Calu3 (cell line): ENCODE measurements around the gene NGFR. TPM values are rescaled to one million over a fixed set of nuclear protein-coding genes. Genes with fewer than 3 reads are reported as not detected.
"Not testable (repeated sequence)": the region's sequence is repeated elsewhere in the genome, so short reads cannot be mapped to it uniquely, and the experiment has no call there.

Experiments
- BruUV-seq: library from RNA; stranded (reverse); fragments of 400-500 nt; replicated peaks from 2 replicates; lab custom pipeline; 2021; lab: Mats Ljungman, UMichigan
- CTCF ChIA-PET: fragments of 300-600 bp; sonication (Branson Sonifier 250); formaldehyde crosslinking; loops from one replicate; lab custom pipeline; 2022; ENCODE audit warnings: antibody characterized with exemption; lab: Charles Lee
- DNase-seq: peaks from one replicate; pipeline ENCODE4 v3.0.0; 2022
- H3K27ac Mint-ChIP-seq: one replicate; pipeline ENCODE4 v1.8.0; 2022; ENCODE audit warnings: mixed read lengths; ENCODE audit not compliant: unreplicated experiment
- H3K27me3 Mint-ChIP-seq: one replicate; pipeline ENCODE4 v1.8.0; 2022; ENCODE audit warnings: mixed read lengths; ENCODE audit not compliant: unreplicated experiment
- H3K36me3 Mint-ChIP-seq: one replicate; pipeline ENCODE4 v1.8.0; 2022; ENCODE audit warnings: mild to moderate bottlenecking, moderate library complexity, mixed read lengths; ENCODE audit not compliant: insufficient read depth, unreplicated experiment
- H3K4me1 Mint-ChIP-seq: one replicate; pipeline ENCODE4 v1.8.0; 2022; ENCODE audit warnings: mild to moderate bottlenecking, low read depth, mixed read lengths; ENCODE audit not compliant: unreplicated experiment
- H3K4me3 Mint-ChIP-seq: one replicate; pipeline ENCODE4 v1.8.0; 2022; ENCODE audit warnings: mild to moderate bottlenecking, low read depth, moderate library complexity, mixed read lengths; ENCODE audit not compliant: unreplicated experiment
- H3K9me3 Mint-ChIP-seq: one replicate; pipeline ENCODE4 v1.8.0; 2022; ENCODE audit warnings: low read depth, mixed read lengths; ENCODE audit not compliant: unreplicated experiment
- intact Hi-C: fragments of 100-400 bp; cut with micrococcal nuclease; formaldehyde crosslinking; loops from one replicate; pipeline ENCODE4 v1.10.0; 2022; ENCODE audit not compliant: unreplicated experiment
- total RNA-seq: library from RNA; stranded (reverse); gene quantifications from 2 replicates; pipeline ENCODE4 v1.2.3, GENCODE V29; 2022
- TF ChIP-seq, protein P1 (sequence below): fragments of 200-600 bp; IDR thresholded peaks from one replicate; pipeline ENCODE4 v1.8.0; 2022; ENCODE audit warnings: antibody characterized with exemption; ENCODE audit not compliant: unreplicated experiment

Gene NGFR
- total RNA-seq, 1 experiment from 2014 or later = 0.66 TPM

GRCh38 chr17:49498029-49498615 lies 3.0 kb downstream of the NGFR start:
- Mint-ChIP-seq H3K4me1 (peaks cover 10% of the 10 kb centered on the region), H3K9me3 (no peaks in the 10 kb centered on the region)
- TF ChIP-seq, protein P1, sequence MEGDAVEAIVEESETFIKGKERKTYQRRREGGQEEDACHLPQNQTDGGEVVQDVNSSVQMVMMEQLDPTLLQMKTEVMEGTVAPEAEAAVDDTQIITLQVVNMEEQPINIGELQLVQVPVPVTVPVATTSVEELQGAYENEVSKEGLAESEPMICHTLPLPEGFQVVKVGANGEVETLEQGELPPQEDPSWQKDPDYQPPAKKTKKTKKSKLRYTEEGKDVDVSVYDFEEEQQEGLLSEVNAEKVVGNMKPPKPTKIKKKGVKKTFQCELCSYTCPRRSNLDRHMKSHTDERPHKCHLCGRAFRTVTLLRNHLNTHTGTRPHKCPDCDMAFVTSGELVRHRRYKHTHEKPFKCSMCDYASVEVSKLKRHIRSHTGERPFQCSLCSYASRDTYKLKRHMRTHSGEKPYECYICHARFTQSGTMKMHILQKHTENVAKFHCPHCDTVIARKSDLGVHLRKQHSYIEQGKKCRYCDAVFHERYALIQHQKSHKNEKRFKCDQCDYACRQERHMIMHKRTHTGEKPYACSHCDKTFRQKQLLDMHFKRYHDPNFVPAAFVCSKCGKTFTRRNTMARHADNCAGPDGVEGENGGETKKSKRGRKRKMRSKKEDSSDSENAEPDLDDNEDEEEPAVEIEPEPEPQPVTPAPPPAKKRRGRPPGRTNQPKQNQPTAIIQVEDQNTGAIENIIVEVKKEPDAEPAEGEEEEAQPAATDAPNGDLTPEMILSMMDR = no peak

DNA sequence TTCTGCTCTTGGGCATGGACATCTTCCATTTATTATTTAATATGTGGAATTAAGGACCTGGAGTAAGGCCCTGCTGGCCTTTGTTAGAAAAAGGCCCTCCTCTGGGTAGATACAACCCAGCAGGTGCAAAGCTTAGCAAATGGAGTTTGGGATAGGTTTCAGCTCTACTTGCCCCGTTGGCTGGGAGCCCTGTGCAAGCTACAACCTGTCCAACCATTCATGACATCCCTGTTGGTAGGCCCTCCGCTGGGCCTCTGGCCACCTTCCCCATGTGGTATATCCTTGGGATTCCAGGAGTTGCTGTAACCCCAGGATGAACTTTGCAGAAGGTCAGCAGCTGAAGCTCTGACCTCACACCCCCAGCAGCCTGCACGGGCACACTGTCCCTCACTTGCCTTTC lies 6.4 kb downstream of the NGFR start:
- TF ChIP-seq, protein P1 = no peak
- H3K4me1 Mint-ChIP-seq = peaks cover 10% of the 10 kb centered on the region
- H3K36me3 Mint-ChIP-seq = no peaks in the 10 kb centered on the region
- H3K9me3 Mint-ChIP-seq = no peaks in the 10 kb centered on the region
- no peak overlapping the region for H3K27ac Mint-ChIP-seq
- BruUV-seq = no TSS peak
- DNase-seq = no peak
- CTCF ChIA-PET = interaction anchor here (0.6 to 0.7 kb wide), 2 partner anchors 12 to 270 kb away, joined by 3 to 4 read pairs; no protein-coding TSS in a partner anchor
- no peak overlapping the region for H3K4me3 Mint-ChIP-seq
- intact Hi-C loops = no loop called here
- H3K27me3 Mint-ChIP-seq = peaks cover 93% of the 10 kb centered on the region

More at GRCh38 chr17:49498029-49498615, 3.0 kb downstream of the NGFR start:
- H3K36me3 Mint-ChIP-seq = peaks cover 11% of the 10 kb centered on the region
- no peak for DNase-seq
- peaks cover 99% of the 10 kb centered on the region for H3K27me3 Mint-ChIP-seq
- intact Hi-C loops = no loop called here
- no TSS peak for BruUV-seq
- H3K4me3 Mint-ChIP-seq = no peak overlapping the region
- H3K27ac Mint-ChIP-seq = no peak overlapping the region
- CTCF ChIA-PET = interaction anchor here (1.4 kb wide), 1 partner anchor 59 kb away, joined by 6 read pairs; no protein-coding TSS in a partner anchor

DNA sequence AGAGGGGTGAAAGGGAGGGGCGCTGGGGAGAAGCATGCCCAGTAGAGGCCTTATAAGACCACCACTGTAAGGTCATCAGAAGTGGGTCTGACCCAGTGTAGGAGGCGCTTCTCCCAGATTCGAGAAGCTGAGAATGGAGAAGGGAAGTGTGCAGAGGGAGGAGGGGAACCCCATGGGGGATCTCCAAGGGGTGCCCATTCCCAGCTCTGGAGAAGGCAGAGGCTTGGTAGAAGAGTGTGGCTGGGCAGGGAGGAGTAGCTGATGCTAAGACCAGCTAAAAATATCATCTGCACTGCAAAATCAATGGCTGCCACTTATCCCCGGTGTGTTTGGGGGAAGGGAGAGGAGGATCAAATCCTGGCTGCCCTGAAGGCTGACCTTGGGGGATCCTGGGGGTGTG lies 7.2 kb downstream of the NGFR start:
- TF ChIP-seq, protein P1 = no peak
- CTCF ChIA-PET = no interaction called here
- peaks cover 5% of the 10 kb centered on the region for H3K4me1 Mint-ChIP-seq
- H3K4me3 Mint-ChIP-seq = no peak overlapping the region
- no peaks in the 10 kb centered on the region for H3K9me3 Mint-ChIP-seq
- no peak overlapping the region for H3K27ac Mint-ChIP-seq
- no peak for DNase-seq
- H3K36me3 Mint-ChIP-seq = no peaks in the 10 kb centered on the region
- H3K27me3 Mint-ChIP-seq = peaks cover 93% of the 10 kb centered on the region
- no TSS peak for BruUV-seq
- intact Hi-C loops = no loop called here

- CTCF ChIA-PET, H3K27ac Mint-ChIP-seq, BruUV-seq, H3K9me3 Mint-ChIP-seq, intact Hi-C loops, H3K4me3 Mint-ChIP-seq, DNase-seq, H3K36me3 Mint-ChIP-seq, H3K4me1 Mint-ChIP-seq: not testable (repeated sequence)
- peaks cover 93% of the 10 kb centered on the region for H3K27me3 Mint-ChIP-seq
Observed at GRCh38 chr17:49502680-49503079, 7.6 kb downstream of the NGFR start.

GRCh38 chr17:49504369-49504768 lies 9.3 kb downstream of the NGFR start:
- TF ChIP-seq, protein P1 = no peak
- BruUV-seq = no TSS peak
- intact Hi-C loops = no loop called here
- H3K36me3 Mint-ChIP-seq = no peaks in the 10 kb centered on the region
- no peaks in the 10 kb centered on the region for H3K4me1 Mint-ChIP-seq
- H3K4me3 Mint-ChIP-seq = no peak overlapping the region
- H3K9me3 Mint-ChIP-seq = no peaks in the 10 kb centered on the region
- CTCF ChIA-PET = interaction anchor here (0.6 kb wide), 1 partner anchor 22 kb away, joined by 4 read pairs; no protein-coding TSS in a partner anchor
- no peak overlapping the region for H3K27ac Mint-ChIP-seq
- peaks cover 79% of the 10 kb centered on the region for H3K27me3 Mint-ChIP-seq
- no peak for DNase-seq
